CD4-positive, alpha-beta T cell (primary cell): ENCODE results near the gene RMP24.

Experiments
- ATAC-seq: fragments of 200-7000 bp; cut with Tn5 transposase; one replicate; pipeline ENCODE4 v1.10.0; 2022; ENCODE audit warnings: mild to moderate bottlenecking; ENCODE audit not compliant: poor library complexity
- CTCF ChIA-PET: fragments of 350-600 bp; sonication (Branson Sonifier 250); formaldehyde crosslinking; loops from one replicate; lab custom pipeline; 2021; ENCODE audit warnings: antibody characterized with exemption, inconsistent platforms; lab: Charles Lee
- POLR2A ChIA-PET: fragments of 350-600 bp; sonication (Branson Sonifier 250); formaldehyde crosslinking; loops from one replicate; lab custom pipeline; 2021; ENCODE audit warnings: antibody characterized with exemption, inconsistent platforms; lab: Charles Lee
- DNase-seq, 14 experiments: peaks; one replicate each; pipeline ENCODE4 v3.0.0-alpha.2; 2013 to 2020; ENCODE audit warnings: mixed read lengths in 2 of 14
- H3K27ac ChIP-seq, 2 donors: one replicate each; pipeline versions ENCODE4 v1.5.1 to v1.7.0; 2013; ENCODE audit warnings: low read length in 2 of 2, low read depth in 1 of 2, mild to moderate bottlenecking in 1 of 2
- H3K27me3 ChIP-seq, 2 experiments: 1 replicate in 1 of 2; 2 replicates in 1 of 2; pipeline versions ENCODE4 v1.6.1 to v1.7.0; 2013; ENCODE audit warnings: low read length in 2 of 2, control low read depth in 1 of 2, mild to moderate bottlenecking in 1 of 2, moderate library complexity in 1 of 2; ENCODE audit not compliant: insufficient read depth in 2 of 2, control insufficient read depth in 1 of 2
- H3K36me3 ChIP-seq: one replicate; pipeline ENCODE4 v1.6.1; 2013; ENCODE audit warnings: low read length, control low read depth; ENCODE audit not compliant: insufficient read depth
- H3K4me1 ChIP-seq: one replicate; pipeline ENCODE4 v1.6.1; 2013; ENCODE audit warnings: low read length, control low read depth; ENCODE audit not compliant: insufficient read depth
- H3K4me3 ChIP-seq: one replicate; pipeline ENCODE4 v1.5.1; 2013; ENCODE audit warnings: mild to moderate bottlenecking, low read length, moderate library complexity
- H3K9me3 ChIP-seq, 2 experiments: 1 replicate in 1 of 2; 2 replicates in 1 of 2; pipeline versions ENCODE4 v1.6.1 to v1.7.0; 2013; ENCODE audit warnings: low read length in 2 of 2, mild to moderate bottlenecking in 2 of 2, control low read depth in 1 of 2, moderate library complexity in 1 of 2; ENCODE audit not compliant: control insufficient read depth in 1 of 2, insufficient read depth in 1 of 2
- H3K27ac Mint-ChIP-seq: one replicate; pipeline ENCODE4 v1.8.0; 2020; ENCODE audit warnings: mixed read lengths
- H3K27me3 Mint-ChIP-seq: one replicate; pipeline ENCODE4 v1.8.0; 2021; ENCODE audit warnings: mixed read lengths
- H3K36me3 Mint-ChIP-seq: one replicate; pipeline ENCODE4 v1.8.0; 2021; ENCODE audit warnings: low read depth, mixed read lengths
- H3K4me1 Mint-ChIP-seq: one replicate; pipeline ENCODE4 v1.8.0; 2021; ENCODE audit warnings: low read depth, mixed read lengths
- H3K4me3 Mint-ChIP-seq: one replicate; pipeline ENCODE4 v1.8.0; 2020; ENCODE audit warnings: mild to moderate bottlenecking, mixed read lengths
- H3K9me3 Mint-ChIP-seq: one replicate; pipeline ENCODE4 v1.8.0; 2020; ENCODE audit warnings: mixed read lengths
- CTCF ChIP-seq: fragments of 200-600 bp; IDR thresholded peaks from one replicate; pipeline ENCODE4 v1.8.0; 2022; ENCODE audit warnings: antibody characterized with exemption, mild to moderate bottlenecking
- intact Hi-C, 2 experiments: fragments of 100-400 bp; cut with DNase I in 1 of 2; cut with micrococcal nuclease in 1 of 2; formaldehyde crosslinking; loops; one replicate each; pipeline versions ENCODE4 v1.15.1 to v1.9.0; 2023 to 2025; cut with DNase I, micrococcal nuclease

RMP24 gene

GRCh38 chr18:35993013-35993412 is 20.5 kb downstream of the RMP24 start:
- Histone ChIP-seq H3K4me3 (no peak overlapping the region), H3K36me3 (peaks cover 28% of the 10 kb centered on the region), H3K9me3 (no peaks in the 10 kb centered on the region), H3K27me3 (no peaks in the 10 kb centered on the region), H3K4me1 (no peaks in the 10 kb centered on the region), H3K27ac (no peak overlapping the region)
- intact Hi-C loops, result no loop called here
- TF ChIP-seq CTCF, result no peak
- no peak for ATAC-seq
- H3K9me3 Mint-ChIP-seq, result no peaks in the 10 kb centered on the region
- no peaks in the 10 kb centered on the region for H3K4me1 Mint-ChIP-seq
- ChIA-PET POLR2A (interaction anchor here (0.6 kb wide), 2 partner anchors 10 to 136 kb away, joined by 3 to 4 read pairs; partner anchors contain the start of gene SLC39A6), CTCF (interaction anchor here (1.0 kb wide), 1 partner anchor 21 kb away, joined by 3 read pairs; no protein-coding TSS in a partner anchor)
- no peaks in the 10 kb centered on the region for H3K27me3 Mint-ChIP-seq
- DNase-seq, result no peak
- H3K36me3 Mint-ChIP-seq, result peaks cover 22% of the 10 kb centered on the region
- no peak overlapping the region for H3K4me3 Mint-ChIP-seq
- H3K27ac Mint-ChIP-seq, result no peak overlapping the region

- ChIA-PET CTCF (no interaction called here), POLR2A (no interaction called here)
- Histone ChIP-seq H3K4me3 (no peak overlapping the region), H3K9me3 (no peaks in the 10 kb centered on the region), H3K27ac (no peak overlapping the region), H3K4me1 (no peaks in the 10 kb centered on the region), H3K36me3 (no peaks in the 10 kb centered on the region), H3K27me3 (no peaks in the 10 kb centered on the region)
- no peak for ATAC-seq
- H3K4me1 Mint-ChIP-seq, result no peaks in the 10 kb centered on the region
- H3K4me3 Mint-ChIP-seq, result no peak overlapping the region
- H3K36me3 Mint-ChIP-seq, result no peaks in the 10 kb centered on the region
- DNase-seq, result no peak
- no peaks in the 10 kb centered on the region for H3K27me3 Mint-ChIP-seq
- no peak for TF ChIP-seq CTCF
- intact Hi-C loops, result no loop called here
- no peak overlapping the region for H3K27ac Mint-ChIP-seq
- H3K9me3 Mint-ChIP-seq, result no peaks in the 10 kb centered on the region
These were observed 26.5 kb downstream of the RMP24 start for GRCh38 chr18:35998967-35999366.

- CTCF ChIA-PET, result no interaction called here
These were observed 27.4 kb downstream of the RMP24 start for GRCh38 chr18:35999925-36000324.

More at GRCh38 chr18:35999925-36000324, 27.4 kb downstream of the RMP24 start:
- H3K36me3 Mint-ChIP-seq, result no peaks in the 10 kb centered on the region
- no peaks in the 10 kb centered on the region for H3K27me3 Mint-ChIP-seq
- Histone ChIP-seq H3K4me1 (no peaks in the 10 kb centered on the region), H3K4me3 (no peak overlapping the region), H3K27me3 (no peaks in the 10 kb centered on the region), H3K27ac (no peak overlapping the region), H3K36me3 (no peaks in the 10 kb centered on the region), H3K9me3 (no peaks in the 10 kb centered on the region)
- TF ChIP-seq CTCF, result no peak
- no peaks in the 10 kb centered on the region for H3K4me1 Mint-ChIP-seq
- DNase-seq (no peak), ATAC-seq (no peak)
- no peak overlapping the region for H3K27ac Mint-ChIP-seq
- intact Hi-C loops, result no loop called here
- no peak overlapping the region for H3K4me3 Mint-ChIP-seq
- H3K9me3 Mint-ChIP-seq, result no peaks in the 10 kb centered on the region
- POLR2A ChIA-PET, result no interaction called here
